GM13976 (cell line): ENCODE measurements around the gene RNF39.
A peak's percentile ranks its signal among the peaks of the same experiment; 100 is the strongest.
"Not testable (repeated sequence)": the region's sequence is repeated elsewhere in the genome, so short reads cannot be mapped to it uniquely, and the experiment has no call there.

Experiments used
- DNase-seq: peaks from one replicate; pipeline ENCODE4 v3.0.0; 2012; ENCODE audit warnings: low spot score
- in situ Hi-C: fragments of 300-500 bp; cut with MboI; formaldehyde crosslinking; loops from one replicate; pipeline ENCODE4 v1.12.0; 2022; ENCODE audit warnings: low sequenced_read_pairs, mixed read lengths, inconsistent platforms; ENCODE audit not compliant: unreplicated experiment
- TF ChIP-seq, protein P1 (sequence below): IDR thresholded peaks from 2 replicates; pipeline ENCODE4 v1.5.1; 2012; ENCODE audit warnings: borderline replicate concordance, mild to moderate bottlenecking; ENCODE audit not compliant: insufficient read depth; ENCODE audit errors: extremely low read depth, missing control alignments, control extremely low read depth

The RNF39 gene, protein sequence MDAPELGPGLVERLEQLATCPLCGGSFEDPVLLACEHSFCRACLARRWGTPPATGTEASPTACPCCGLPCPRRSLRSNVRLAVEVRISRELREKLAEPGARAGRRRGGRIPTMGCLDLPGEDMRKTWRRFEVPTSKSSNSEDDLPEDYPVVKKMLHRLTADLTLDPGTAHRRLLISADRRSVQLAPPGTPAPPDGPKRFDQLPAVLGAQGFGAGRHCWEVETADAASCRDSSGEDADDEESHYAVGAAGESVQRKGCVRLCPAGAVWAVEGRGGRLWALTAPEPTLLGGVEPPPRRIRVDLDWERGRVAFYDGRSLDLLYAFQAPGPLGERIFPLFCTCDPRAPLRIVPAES

DNA sequence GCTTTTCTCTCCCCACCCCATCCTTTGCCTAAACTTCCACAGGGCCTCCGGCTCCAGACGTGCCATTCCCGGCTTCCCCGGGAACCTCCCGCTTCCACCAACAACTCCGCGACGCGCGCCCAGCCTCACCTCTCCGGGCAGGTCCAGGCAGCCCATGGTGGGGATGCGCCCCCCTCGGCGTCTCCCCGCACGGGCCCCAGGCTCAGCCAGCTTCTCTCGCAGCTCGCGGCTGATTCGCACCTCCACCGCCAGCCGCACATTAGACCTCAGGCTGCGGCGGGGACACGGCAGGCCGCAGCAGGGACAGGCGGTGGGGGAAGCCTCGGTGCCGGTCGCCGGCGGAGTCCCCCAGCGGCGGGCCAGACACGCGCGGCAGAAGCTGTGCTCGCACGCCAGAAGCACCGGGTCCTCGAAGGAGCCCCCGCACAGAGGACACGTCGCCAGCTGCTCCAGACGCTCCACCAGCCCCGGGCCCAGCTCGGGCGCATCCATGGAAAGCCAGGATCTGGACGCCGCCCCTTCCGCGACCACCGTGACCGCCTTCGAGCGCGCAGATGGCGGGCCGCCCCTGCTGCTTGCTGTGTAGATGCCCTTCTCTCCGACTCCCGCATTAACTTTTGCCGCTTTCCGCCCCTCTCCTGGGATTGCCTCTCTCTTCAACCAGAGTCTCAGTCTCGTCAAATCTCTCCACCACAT, at the start of gene RNF39:
Gene RNF39 (minus strand): TSS at position 676 of the 696 bp plus-strand sequence. CDS start 184 bp downstream, at position 492.
- in situ Hi-C loops: no loop called here
- TF ChIP-seq, protein P1, sequence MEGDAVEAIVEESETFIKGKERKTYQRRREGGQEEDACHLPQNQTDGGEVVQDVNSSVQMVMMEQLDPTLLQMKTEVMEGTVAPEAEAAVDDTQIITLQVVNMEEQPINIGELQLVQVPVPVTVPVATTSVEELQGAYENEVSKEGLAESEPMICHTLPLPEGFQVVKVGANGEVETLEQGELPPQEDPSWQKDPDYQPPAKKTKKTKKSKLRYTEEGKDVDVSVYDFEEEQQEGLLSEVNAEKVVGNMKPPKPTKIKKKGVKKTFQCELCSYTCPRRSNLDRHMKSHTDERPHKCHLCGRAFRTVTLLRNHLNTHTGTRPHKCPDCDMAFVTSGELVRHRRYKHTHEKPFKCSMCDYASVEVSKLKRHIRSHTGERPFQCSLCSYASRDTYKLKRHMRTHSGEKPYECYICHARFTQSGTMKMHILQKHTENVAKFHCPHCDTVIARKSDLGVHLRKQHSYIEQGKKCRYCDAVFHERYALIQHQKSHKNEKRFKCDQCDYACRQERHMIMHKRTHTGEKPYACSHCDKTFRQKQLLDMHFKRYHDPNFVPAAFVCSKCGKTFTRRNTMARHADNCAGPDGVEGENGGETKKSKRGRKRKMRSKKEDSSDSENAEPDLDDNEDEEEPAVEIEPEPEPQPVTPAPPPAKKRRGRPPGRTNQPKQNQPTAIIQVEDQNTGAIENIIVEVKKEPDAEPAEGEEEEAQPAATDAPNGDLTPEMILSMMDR: no peak
- DNase-seq: peak; percentile 35

DNA sequence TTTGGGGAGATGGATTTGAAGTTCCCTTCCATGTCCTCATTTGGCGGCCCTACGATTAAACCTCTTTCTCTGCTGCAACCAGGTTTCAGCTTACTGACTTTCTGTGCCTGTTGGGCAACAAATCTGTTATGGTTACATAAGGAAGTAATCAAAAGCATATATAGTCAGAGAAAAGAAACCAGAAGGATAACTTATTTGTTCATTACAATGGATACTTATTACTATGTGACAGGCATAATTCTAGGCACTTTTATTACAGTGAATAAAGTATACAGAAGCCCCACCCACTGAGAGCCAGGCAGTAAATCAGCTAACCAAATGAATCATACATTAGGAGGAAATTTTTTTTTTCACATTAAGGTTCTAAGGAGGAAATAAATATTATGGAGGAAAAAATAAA, 46.9 kb upstream of the RNF39 start:
- in situ Hi-C loops: no loop called here
- DNase-seq: no peak
- TF ChIP-seq, protein P1: no peak

DNA sequence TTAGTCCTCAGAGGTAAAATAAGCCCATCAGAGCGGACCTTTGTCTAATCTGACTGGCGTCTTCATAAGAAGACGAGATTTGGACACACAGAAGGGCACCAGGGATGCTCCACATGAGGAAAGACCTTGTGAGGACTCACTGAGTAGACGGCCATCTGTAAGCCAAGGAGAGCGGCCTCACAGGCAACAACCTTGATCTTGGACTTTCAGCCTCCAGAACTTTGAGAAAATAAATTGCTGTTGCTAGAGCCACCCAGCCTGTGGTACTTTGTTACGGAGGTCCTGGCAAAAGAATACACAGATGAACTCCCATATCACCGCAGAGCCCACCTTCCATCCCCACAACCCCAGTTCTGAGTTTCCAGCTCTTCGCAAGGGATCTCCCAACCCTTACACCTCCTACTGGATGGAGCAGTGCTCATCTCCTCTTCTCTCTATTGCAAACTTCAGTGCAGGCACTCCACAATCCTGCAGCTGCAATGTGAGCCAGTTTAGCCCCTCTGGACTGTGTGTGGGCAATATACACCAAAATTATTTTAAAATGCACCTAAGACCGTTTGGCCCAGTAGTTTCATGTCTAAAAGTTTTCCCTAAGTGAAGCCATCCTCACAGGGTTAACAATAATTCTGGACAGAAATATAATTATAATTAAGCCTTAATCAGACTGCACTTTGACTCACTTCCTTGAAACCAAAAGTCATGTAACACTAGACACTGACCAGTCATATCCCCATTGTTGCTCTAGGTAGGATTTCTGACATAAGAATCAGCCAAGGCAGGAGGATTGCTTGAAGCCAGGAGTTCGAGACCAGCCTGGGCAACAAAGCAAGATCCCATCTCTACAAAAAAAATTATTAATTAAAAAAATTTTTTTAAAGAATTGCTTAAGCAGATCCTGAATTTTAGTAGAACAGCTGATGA, 46.1 kb upstream of the RNF39 start:
- in situ Hi-C loops: no loop called here
- TF ChIP-seq, protein P1: no peak

DNA sequence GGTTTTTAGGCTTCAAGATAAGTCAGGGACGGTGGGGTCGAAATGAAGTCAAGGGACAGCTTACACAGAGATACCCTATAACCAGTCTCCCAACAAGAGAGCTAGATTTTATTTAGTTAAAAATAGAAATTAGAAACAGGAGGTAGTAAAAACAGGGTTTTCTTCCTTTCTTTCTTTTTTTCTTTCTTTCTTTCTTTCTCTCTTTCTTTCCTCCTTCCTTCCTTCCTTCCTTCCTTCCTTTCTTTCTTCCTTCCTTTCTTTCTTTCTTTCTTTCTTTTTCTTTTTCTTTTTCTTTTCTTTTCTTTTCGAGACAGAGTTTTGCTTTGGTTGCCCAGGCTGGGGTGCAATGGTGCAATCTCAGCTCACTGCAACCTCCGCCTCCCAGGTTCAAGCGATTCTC, 43.1 kb upstream of the RNF39 start:
- DNase-seq, in situ Hi-C loops: not testable (repeated sequence)

More for the DNA sequence above, 46.1 kb upstream of the RNF39 start:
- DNase-seq: no peak

DNA sequence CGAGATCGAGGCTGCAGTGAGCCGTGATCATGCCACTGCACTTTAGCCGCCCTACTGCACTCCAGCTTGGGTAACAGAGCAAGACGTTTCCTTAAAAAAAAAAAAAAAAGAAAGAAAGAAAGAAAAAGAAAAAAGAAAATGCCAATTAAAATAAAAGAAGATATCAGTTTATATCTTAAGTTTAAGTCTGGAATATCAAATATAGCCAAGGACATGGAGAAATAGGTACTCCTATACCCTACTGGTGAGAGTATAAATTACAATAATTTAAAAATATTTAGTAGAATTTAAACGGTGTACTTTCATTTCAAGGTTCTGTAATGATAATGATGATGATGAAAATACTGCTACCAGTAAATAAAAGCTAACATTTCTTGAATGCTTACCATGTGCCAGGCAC, 41.2 kb upstream of the RNF39 start:
- in situ Hi-C loops: no loop called here
- TF ChIP-seq, protein P1: no peak
- DNase-seq: no peak

DNA sequence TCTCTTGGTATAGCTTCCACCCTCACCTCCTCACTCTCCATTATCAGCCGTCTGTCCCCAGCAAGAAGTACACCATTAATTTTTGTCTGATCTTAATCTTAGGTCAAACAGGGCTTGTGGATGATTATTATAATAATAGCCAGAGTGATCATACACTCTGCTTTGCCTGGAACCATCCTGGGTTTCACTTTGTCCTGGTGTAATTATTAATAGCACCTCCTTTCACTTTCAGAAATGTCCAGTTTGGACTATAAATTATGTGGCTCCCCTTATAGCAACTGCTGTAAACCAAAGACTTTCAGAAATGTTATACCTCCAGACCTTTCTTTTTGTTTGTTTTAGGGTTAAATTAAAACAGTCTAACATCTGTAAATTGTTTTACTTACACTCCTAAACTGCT, 38.3 kb upstream of the RNF39 start:
- DNase-seq: no peak
- TF ChIP-seq, protein P1: no peak
- in situ Hi-C loops: no loop called here
